Cardiac muscle cell (in vitro differentiated cells and primary cell): ENCODE data around the gene TMEM132E. TPM values are rescaled to one million over a fixed set of nuclear protein-coding genes. Genes with fewer than 3 reads are reported as not detected.
A peak's percentile ranks its signal among the peaks of the same experiment; 100 is the strongest.

Experiments
- DNase-seq, 2 donors: peaks; one replicate each; pipeline versions ENCODE4 v3.0.0 to v3.0.0-alpha.2; 2010 to 2017; ENCODE audit warnings: low read depth in 1 of 2, low spot score in 1 of 2
- H3K27ac ChIP-seq: fragments of 200-600 bp; sonication (generic); 2 replicates; pipeline ENCODE4 v1.5.1; 2016
- H3K27me3 ChIP-seq: fragments of 200-600 bp; sonication (generic); 2 replicates; pipeline ENCODE4 v1.6.0; 2016; ENCODE audit warnings: control low read depth
- H3K36me3 ChIP-seq: fragments of 200-600 bp; sonication (generic); 2 replicates; pipeline ENCODE4 v1.5.1; 2016; ENCODE audit warnings: control low read depth
- H3K4me1 ChIP-seq: fragments of 200-600 bp; sonication (generic); 2 replicates; pipeline ENCODE4 v1.8.1; 2017; ENCODE audit warnings: low read depth, mild to moderate bottlenecking, mixed run types
- H3K4me3 ChIP-seq: fragments of 200-600 bp; sonication (generic); 2 replicates; pipeline ENCODE4 v1.5.1; 2016; ENCODE audit warnings: mild to moderate bottlenecking
- H3K9me3 ChIP-seq: fragments of 200-600 bp; sonication (generic); 2 replicates; pipeline ENCODE4 v1.5.1; 2017; ENCODE audit warnings: low read depth, mild to moderate bottlenecking, control low read depth
- CTCF ChIP-seq: IDR thresholded peaks from 2 replicates; pipeline ENCODE4 v1.5.1; 2012; ENCODE audit warnings: low read depth, mild to moderate bottlenecking, low read length
- polyA plus RNA-seq: library from polyadenylated mRNA; unstranded; fragments of >200 nt; fragmentation: Nextera tagmentation; extraction: Ambion mirVana; gene quantifications from 2 replicates; pipeline ENCODE4 v1.2.1, GENCODE V29; 2016
- total RNA-seq: library from RNA; depleted of rRNA; stranded (reverse); fragments of >200 nt; gene quantifications from 2 replicates; pipeline ENCODE4 v1.2.3, GENCODE V29; 2016

The TMEM132E gene
- total and polyA plus RNA-seq, 2 experiments from 2014 or later = 0.16 to 0.18 TPM

- no peaks in the 10 kb centered on the region for H3K9me3 ChIP-seq
- H3K4me3 ChIP-seq = no peak overlapping the region
- no peaks in the 10 kb centered on the region for H3K36me3 ChIP-seq
- no peak for DNase-seq
- H3K27ac ChIP-seq = no peak overlapping the region
- H3K4me1 ChIP-seq = peaks cover 14% of the 10 kb centered on the region
- no peaks in the 10 kb centered on the region for H3K27me3 ChIP-seq
- no peak for TF ChIP-seq CTCF
Observed at GRCh38 chr17:34609210-34609609, 29.8 kb downstream of the TMEM132E start.

- no peak for DNase-seq
- Histone ChIP-seq H3K4me3 (no peak overlapping the region), H3K36me3 (no peaks in the 10 kb centered on the region), H3K27me3 (no peaks in the 10 kb centered on the region), H3K27ac (no peak overlapping the region), H3K4me1 (peaks cover 14% of the 10 kb centered on the region), H3K9me3 (no peaks in the 10 kb centered on the region)
- TF ChIP-seq CTCF = no peak
Observed at GRCh38 chr17:34610039-34610438, 30.7 kb downstream of the TMEM132E start.

- H3K4me1 ChIP-seq = peaks cover 14% of the 10 kb centered on the region
- no peaks in the 10 kb centered on the region for H3K9me3 ChIP-seq
- no peaks in the 10 kb centered on the region for H3K27me3 ChIP-seq
- H3K4me3 ChIP-seq = no peak overlapping the region
- no peak for TF ChIP-seq CTCF
- DNase-seq = no peak
- no peak overlapping the region for H3K27ac ChIP-seq
- no peaks in the 10 kb centered on the region for H3K36me3 ChIP-seq
Observed at GRCh38 chr17:34610506-34610905, 31.1 kb downstream of the TMEM132E start.

GRCh38 chr17:34613064-34614019, 34.0 kb downstream of the TMEM132E start:
- H3K27me3 ChIP-seq = no peaks in the 10 kb centered on the region
- H3K4me1 ChIP-seq = peaks cover 24% of the 10 kb centered on the region
- no peaks in the 10 kb centered on the region for H3K36me3 ChIP-seq
- H3K9me3 ChIP-seq = no peaks in the 10 kb centered on the region
- DNase-seq = peak; percentile 4 to 67
- no peak for TF ChIP-seq CTCF
- H3K27ac ChIP-seq = peak overlapping the region; percentile 53
- no peak overlapping the region for H3K4me3 ChIP-seq

- Histone ChIP-seq H3K27ac (no peak overlapping the region), H3K4me1 (peaks cover 24% of the 10 kb centered on the region), H3K27me3 (no peaks in the 10 kb centered on the region), H3K4me3 (no peak overlapping the region), H3K36me3 (no peaks in the 10 kb centered on the region), H3K9me3 (no peaks in the 10 kb centered on the region)
- DNase-seq = no peak
- TF ChIP-seq CTCF = no peak
Observed at GRCh38 chr17:34614698-34615097, 35.3 kb downstream of the TMEM132E start.
